ENCODE results near the gene VCL.
"Not testable (repeated sequence)": the region's sequence is repeated elsewhere in the genome, so short reads cannot be mapped to it uniquely, and the experiment has no call there.

Gene VCL

GRCh38 chr10:74103560-74104258 lies 105.8 kb downstream of the VCL start:
- no peak for DNase-seq (ENCODE audit: low read depth in 2 of 3, low spot score in 2 of 3)

DNA sequence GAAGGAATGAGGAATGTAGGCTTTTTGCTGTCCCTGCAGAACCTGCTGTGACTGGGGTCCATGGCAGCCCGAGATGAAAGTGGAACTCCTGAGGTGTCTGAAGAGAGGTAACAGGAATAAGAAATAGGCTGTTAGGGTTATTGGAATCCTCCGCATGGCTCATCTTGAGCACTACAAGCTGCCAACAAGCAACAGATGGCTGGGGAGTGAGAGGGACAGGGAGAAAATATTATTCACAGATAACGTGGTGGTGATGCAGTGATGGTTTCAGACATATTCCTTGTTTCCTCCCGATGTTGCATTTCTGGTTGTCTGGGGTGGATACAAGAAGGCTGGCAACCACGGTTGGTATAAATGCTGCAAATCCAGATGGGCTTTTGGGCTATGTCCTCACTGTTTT lies 106.6 kb downstream of the VCL start:
- DNase-seq (ENCODE audit: low read depth in 2 of 3, low spot score in 2 of 3): no peak

GRCh38 chr10:74104996-74105395 lies 107.1 kb downstream of the VCL start:
- DNase-seq (ENCODE audit: low read depth in 2 of 3, low spot score in 2 of 3): no peak

GRCh38 chr10:74107391-74107790 lies 109.5 kb downstream of the VCL start:
- no peak for DNase-seq (ENCODE audit: low read depth in 2 of 3, low spot score in 2 of 3)

DNA sequence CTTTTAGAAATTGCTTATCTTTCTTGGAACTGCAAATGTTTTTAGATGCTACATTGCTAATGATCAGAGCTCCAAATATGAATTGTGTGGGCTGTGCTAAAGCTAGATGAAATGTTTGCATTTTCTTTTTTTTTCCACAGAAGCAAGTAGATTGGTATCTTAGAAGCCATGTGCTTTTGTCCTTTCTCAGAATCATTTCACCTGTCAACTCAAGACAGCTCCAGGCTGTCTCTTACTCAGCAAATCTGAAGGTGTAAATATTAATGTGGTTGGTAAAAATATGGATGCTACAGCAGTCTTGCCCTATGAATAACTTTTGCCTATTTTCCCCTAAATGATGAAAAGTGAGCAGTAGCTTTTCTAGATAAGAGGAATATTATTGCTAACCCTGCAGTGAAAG lies 111.5 kb downstream of the VCL start:
- DNase-seq (ENCODE audit: low read depth in 2 of 3, low spot score in 2 of 3): no peak

DNA sequence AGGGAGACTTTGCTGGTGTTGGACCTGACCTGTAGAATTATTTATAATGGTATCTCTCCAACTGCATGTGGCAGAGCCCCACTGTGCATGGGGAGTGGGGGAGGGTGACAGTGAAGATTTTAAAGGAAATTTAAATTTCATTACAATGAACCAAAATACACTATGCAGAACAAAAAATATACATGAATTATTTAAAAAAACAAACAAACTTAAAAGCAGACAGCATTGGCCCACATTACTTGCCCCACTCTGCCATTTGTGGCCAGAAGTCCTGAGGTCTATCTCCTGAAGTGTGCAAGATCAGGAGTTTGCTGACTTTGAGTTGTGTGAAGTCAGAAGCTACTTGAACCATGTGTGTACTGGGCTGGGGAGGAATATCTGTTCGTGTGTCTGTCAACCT lies 112.2 kb downstream of the VCL start:
- no peak for DNase-seq (ENCODE audit: low read depth in 2 of 3, low spot score in 2 of 3)

DNA sequence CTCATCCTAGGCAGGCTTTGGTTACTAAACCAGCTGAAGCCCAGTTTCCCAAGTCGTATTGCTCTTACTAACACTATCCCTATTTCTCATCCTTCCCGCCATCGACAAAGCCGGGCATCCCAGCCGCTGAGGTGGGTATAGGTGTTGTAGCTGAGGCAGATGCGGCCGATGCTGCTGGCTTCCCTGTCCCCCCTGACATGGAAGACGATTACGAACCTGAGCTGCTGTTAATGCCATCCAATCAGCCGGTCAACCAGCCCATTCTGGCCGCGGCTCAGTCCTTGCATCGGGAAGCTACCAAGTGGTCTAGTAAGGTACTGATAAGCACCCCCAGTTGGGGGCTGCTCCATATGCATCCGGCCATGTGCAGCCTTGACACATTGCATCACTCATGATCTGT lies 113.9 kb downstream of the VCL start:
- no peak for DNase-seq (ENCODE audit: low read depth in 2 of 3, low spot score in 2 of 3)

DNA sequence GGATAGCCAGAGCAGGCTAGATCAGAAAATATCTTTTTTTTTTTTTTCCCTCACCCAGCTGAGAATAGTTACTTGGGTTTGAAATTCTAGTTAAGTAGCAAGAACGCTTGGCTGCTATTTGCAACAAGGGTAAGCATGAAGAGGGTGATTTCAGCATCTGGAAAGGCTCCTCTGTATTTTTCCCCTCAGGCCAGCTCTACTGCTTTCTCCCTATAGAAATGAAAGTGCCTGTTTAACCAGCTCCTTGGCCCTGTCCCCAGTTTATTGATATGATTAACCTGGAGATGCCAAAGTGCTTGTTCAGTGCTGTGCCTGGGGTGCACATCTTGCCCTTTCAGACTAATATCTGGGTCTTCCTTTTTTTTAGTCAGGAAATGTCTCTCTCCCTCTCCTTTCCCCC lies 115.6 kb downstream of the VCL start:
- DNase-seq (ENCODE audit: low read depth in 2 of 3, low spot score in 2 of 3): no peak

GRCh38 chr10:74114041-74114448 lies 116.1 kb downstream of the VCL start:
- DNase-seq (ENCODE audit: low read depth in 2 of 3, low spot score in 2 of 3): no peak

DNA sequence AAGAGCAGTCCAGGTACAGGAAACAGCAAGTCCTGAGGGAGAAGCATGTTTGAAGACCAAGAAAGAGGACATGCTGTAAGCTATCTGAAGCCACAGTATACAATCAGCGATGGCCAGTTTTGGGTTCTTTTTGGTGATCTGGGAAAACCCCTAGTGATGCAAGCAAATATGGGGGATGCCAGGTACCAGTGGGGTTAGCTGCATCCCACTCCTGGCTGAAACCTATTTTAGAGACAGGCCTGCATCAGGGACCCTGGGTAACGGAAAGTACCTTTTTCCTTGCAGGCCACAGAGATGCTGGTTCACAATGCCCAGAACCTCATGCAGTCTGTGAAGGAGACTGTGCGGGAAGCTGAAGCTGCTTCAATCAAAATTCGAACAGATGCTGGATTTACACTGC lies 119.8 kb downstream of the VCL start:
- no peak for DNase-seq (ENCODE audit: low read depth in 2 of 3, low spot score in 2 of 3)

GRCh38 chr10:74118804-74119203 lies 120.9 kb downstream of the VCL start:
- no peak for DNase-seq (ENCODE audit: low read depth in 2 of 3, low spot score in 2 of 3)

GRCh38 chr10:74120911-74121310 lies 123.0 kb downstream of the VCL start:
- no peak for DNase-seq (ENCODE audit: low read depth in 2 of 3, low spot score in 2 of 3)

GRCh38 chr10:74121368-74121767 lies 123.5 kb downstream of the VCL start:
- no peak for DNase-seq (ENCODE audit: low read depth in 2 of 3, low spot score in 2 of 3)

- DNase-seq (ENCODE audit: low read depth in 2 of 3, low spot score in 2 of 3): no peak
Measured at GRCh38 chr10:74122060-74122459, 124.1 kb downstream of the VCL start.

- no peak for DNase-seq (ENCODE audit: low read depth in 2 of 3, low spot score in 2 of 3)
Measured at GRCh38 chr10:74123081-74123480, 125.2 kb downstream of the VCL start.

DNA sequence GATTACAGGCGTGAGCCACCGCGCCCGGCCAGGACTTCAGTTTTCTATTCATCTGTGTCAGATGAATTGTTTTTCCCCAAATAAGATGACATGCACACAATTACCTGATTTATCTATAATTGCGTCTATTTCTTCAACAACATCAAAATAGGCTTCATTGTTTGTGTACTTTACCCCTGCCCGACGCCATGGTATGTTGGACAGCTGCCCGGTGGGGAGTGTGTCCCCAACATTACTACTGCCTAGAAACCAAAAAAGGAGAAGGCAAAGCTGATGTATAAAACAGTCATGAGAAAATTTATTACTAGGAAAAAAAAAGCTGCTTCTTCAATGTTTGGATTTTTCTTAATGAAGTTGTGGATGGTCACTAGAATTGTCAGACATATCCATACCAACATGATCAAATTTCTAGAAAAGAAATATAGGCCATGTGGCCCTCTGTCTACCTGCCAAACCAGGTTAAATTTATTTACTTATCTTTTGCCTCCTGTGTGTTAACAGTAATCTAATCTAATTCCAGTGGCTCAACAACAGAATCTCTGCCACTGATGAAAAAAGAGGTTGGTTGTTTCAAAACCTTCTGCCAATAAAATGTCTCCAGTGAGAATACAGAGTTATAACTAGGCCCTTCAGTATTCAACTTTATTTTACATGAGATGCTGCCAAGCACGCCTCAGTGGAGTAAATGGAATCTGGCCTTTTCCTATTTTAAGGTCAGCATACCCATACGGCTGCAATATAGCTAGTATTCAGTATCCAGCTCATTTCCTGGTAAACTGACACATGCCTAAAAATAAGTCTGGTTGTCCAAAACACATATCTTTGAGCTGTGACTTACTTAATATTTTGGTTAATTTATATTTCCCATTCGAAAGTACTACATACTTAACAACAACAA lies 136.3 kb downstream of the VCL start:
- DNase-seq (ENCODE audit: low read depth in 2 of 3, low spot score in 2 of 3): no peak

DNA sequence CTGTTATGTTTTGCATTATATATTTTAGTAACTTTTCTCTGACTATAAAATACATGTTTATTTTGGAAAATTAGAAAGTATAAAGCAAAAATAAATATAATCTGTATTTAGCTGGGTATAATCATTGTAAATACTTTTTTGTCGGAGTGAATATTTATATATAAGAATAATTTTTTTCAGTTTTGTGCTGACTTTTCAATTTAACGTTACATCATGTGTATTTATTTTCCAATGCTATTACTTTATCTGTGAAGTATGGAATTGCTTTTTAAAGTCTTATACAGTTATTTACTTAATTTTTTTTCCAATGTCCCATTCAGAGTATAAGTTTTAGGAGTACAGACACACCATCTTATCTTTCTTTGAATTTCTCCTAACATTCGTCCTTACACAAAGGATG lies 137.5 kb downstream of the VCL start:
- DNase-seq (ENCODE audit: low read depth in 2 of 3, low spot score in 2 of 3): no peak

DNA sequence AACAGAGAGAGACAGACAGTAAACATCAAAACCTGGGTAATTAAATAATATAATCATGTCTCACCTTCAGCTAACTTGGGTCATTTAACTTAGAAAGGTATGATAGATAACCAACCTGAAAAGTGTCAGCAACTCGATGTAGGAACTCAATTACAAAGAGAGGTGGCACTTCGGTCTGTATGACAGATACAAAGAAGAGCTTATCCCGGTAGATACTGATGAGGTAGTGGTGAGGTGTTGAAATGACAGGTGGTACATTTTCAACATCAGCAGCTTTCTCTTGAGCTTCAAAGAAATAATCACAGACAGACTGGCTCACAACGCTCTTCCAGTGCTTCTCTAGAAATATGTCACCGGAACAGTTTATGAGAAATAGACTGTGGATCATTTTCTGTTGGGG lies 140.1 kb downstream of the VCL start:
- no peak for DNase-seq (ENCODE audit: low read depth in 2 of 3, low spot score in 2 of 3)

- not testable (repeated sequence) for DNase-seq (ENCODE audit: low read depth in 2 of 3, low spot score in 2 of 3)
Measured at GRCh38 chr10:74138596-74138995, 140.7 kb downstream of the VCL start.

DNA sequence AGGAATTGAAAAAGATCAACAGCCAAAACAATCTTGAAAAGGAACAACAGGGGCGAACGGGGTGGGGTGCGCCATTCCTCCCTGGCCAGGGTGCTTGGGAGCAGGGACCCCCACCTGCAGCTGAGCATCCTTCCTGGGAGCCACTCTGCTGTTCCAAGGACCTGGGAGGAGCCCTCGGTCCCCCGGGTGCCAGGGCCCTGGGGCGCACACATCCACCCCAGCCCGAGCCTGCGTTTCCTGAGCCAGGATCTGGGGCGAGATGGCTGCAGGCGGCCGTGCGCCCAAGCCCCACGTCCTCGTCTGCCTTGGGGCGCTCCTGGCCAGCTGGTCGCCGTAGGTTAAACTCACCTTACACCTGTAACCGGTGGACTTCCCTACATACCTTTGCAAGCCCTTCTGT lies 142.1 kb downstream of the VCL start:
- no peak for DNase-seq (ENCODE audit: low read depth in 2 of 3, low spot score in 2 of 3)

- DNase-seq (ENCODE audit: low read depth in 2 of 3, low spot score in 2 of 3): no peak
Measured at GRCh38 chr10:74140553-74140952, 142.6 kb downstream of the VCL start.

DNA sequence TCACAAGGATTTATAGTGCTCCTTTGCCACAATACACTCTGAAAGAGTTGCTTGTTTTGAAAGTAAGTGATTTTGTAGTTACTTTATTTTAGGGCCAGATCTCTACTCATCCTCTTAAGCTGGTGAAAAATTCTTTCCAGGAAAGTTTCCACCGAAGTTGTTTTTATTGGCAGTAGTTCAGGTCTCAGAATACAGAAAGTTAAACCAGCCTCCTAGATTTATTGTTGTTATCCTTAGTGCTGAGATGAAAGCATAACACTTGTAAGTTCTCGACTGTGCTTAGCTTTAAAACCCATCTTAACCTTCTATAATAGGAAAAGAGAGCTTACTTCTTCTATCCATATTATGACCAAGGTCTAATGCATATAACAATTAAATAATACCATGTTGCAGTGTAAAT lies 147.2 kb downstream of the VCL start:
- no peak for DNase-seq (ENCODE audit: low read depth in 2 of 3, low spot score in 2 of 3)

DNA sequence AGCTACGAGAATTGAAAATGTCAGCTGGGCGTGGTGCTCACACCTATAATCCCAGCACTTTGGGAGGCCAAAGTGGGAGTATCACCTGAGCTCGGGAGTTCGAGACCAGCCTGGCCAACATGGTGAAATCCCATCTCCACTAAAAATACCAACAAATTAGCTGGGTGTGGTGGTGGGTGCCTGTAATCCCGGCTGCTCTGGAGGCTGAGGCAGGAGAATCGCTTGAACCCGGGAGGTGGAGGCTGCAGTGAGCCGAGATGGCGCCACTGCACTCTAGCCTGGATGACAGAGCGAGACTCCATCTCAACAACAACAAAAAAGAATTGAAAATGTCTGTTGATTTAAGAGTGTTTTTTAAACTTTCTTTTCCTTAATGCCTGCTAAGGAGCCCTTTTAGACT lies 149.1 kb downstream of the VCL start:
- DNase-seq (ENCODE audit: low read depth in 2 of 3, low spot score in 2 of 3): not testable (repeated sequence)

Measured in activated CD8-positive, alpha-beta memory T cell treated with anti-CD3 and anti-CD28 coated beads for 48 hours (primary cell).